MM.1S (cell line): ENCODE data around the gene DDX56.

Source experiments
- DNase-seq: peaks from one replicate; pipeline ENCODE4 v3.0.0-alpha.2; 2015
- H2AFZ ChIP-seq: fragments of 300-600 bp; sonication (generic); 2 replicates; pipeline ENCODE4 v1.6.0; 2016; ENCODE audit warnings: antibody characterized with exemption, low read length
- H3F3A ChIP-seq: fragments of 300-600 bp; sonication (generic); 2 replicates; pipeline ENCODE4 v1.6.1; 2016; ENCODE audit warnings: mild to moderate bottlenecking, antibody characterized with exemption, low read length, moderate library complexity, mixed read lengths; ENCODE audit not compliant: insufficient read depth
- H3K27ac ChIP-seq: fragments of 300-600 bp; sonication (generic); 2 replicates; pipeline ENCODE4 v1.5.1; 2016; ENCODE audit warnings: mild to moderate bottlenecking, low read length
- H3K27me3 ChIP-seq: fragments of 300-600 bp; sonication (generic); replicated peaks from 2 replicates; pipeline ENCODE4 v1.6.0; 2016; ENCODE audit warnings: low read length; ENCODE audit not compliant: insufficient read depth
- H3K36me3 ChIP-seq: fragments of 300-600 bp; sonication (generic); replicated peaks from 2 replicates; pipeline ENCODE4 v1.6.1; 2016; ENCODE audit warnings: mild to moderate bottlenecking, low read length, mixed read lengths; ENCODE audit not compliant: insufficient read depth
- H3K4me1 ChIP-seq: fragments of 300-600 bp; sonication (generic); 2 replicates; pipeline ENCODE4 v1.6.1; 2016; ENCODE audit warnings: low read length, mixed read lengths
- H3K4me2 ChIP-seq: fragments of 300-600 bp; sonication (generic); 2 replicates; pipeline ENCODE4 v1.6.0; 2016; ENCODE audit warnings: low read depth, low read length
- H3K4me3 ChIP-seq: fragments of 300-600 bp; sonication (generic); 2 replicates; pipeline ENCODE4 v1.5.1; 2016; ENCODE audit warnings: low read length, mixed read lengths
- H3K79me2 ChIP-seq: fragments of 300-600 bp; sonication (generic); 2 replicates; pipeline ENCODE4 v1.6.1; 2016; ENCODE audit warnings: mixed run types, low read length, mixed read lengths
- H3K9ac ChIP-seq: fragments of 300-600 bp; sonication (generic); 2 replicates; pipeline ENCODE4 v1.6.1; 2016; ENCODE audit warnings: low read length, mixed read lengths
- H3K9me2 ChIP-seq: fragments of 300-600 bp; sonication (generic); replicated peaks from 2 replicates; pipeline ENCODE4 v1.6.1; 2016; ENCODE audit warnings: mild to moderate bottlenecking, low read length, mixed read lengths; ENCODE audit not compliant: insufficient read depth
- H3K9me3 ChIP-seq: fragments of 300-600 bp; sonication (generic); replicated peaks from 2 replicates; pipeline ENCODE4 v1.6.1; 2016; ENCODE audit warnings: mild to moderate bottlenecking, low read length, mixed read lengths; ENCODE audit not compliant: insufficient read depth
- H4K20me1 ChIP-seq: fragments of 300-600 bp; sonication (generic); 2 replicates; pipeline ENCODE4 v1.6.1; 2016; ENCODE audit warnings: mild to moderate bottlenecking, low read length, moderate library complexity, mixed read lengths; ENCODE audit not compliant: insufficient read depth
- CTCF ChIP-seq: fragments of 300-600 bp; sonication (generic); IDR thresholded peaks from 2 replicates; pipeline ENCODE4 v1.5.1; 2016; ENCODE audit warnings: antibody characterized with exemption, low read length, mixed read lengths
- EZH2 ChIP-seq: fragments of 300-600 bp; sonication (generic); optimal IDR thresholded peaks from 2 replicates; pipeline ENCODE3; 2017; ENCODE audit warnings: low read depth, mild to moderate bottlenecking, antibody characterized with exemption, low read length, mixed read lengths
- EZH2phosphoT487 ChIP-seq: fragments of 300-600 bp; sonication (generic); IDR thresholded peaks from 2 replicates; pipeline ENCODE4 v1.6.1; 2018; ENCODE audit warnings: antibody characterized with exemption, low read length

The DDX56 gene

DNA sequence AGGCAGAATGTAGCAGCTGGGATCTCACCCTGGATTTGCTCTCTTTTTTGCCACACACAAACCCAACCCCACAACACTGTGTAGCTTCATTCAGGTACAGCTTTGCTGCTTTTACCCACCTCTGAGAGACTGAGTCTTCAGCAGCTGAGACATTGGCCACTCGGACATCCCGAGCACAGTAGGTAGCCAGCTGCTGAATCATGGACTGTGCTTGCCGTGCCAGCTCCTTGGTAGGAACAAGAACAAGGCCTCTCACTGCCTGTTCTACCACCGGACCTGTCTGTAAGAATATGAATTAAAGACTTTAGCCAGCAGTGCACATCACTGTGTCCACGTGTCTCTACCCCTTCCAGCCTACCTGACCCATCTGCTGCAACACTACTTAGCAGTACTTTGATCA is 937 bp downstream of the DDX56 start:
- Histone ChIP-seq H2AFZ (no peak overlapping the region), H3K4me2 (peak overlapping the region; percentile 59), H3K4me3 (peak overlapping the region; percentile 95), H3F3A (peaks cover 14% of the 10 kb centered on the region; the same call in 1 of the 2 replicates), H3K27ac (no peak overlapping the region), H3K9me3 (no peaks in the 10 kb centered on the region), H3K4me1 (peaks cover 8% of the 10 kb centered on the region), H3K9me2 (no peaks in the 10 kb centered on the region), H4K20me1 (no peaks in the 10 kb centered on the region), H3K79me2 (peaks cover 63% of the 10 kb centered on the region), H3K9ac (peak overlapping the region; percentile 93), H3K27me3 (no peaks in the 10 kb centered on the region), H3K36me3 (peaks cover 14% of the 10 kb centered on the region)
- TF ChIP-seq CTCF (no peak), EZH2 (no peak), EZH2phosphoT487 (no peak)
- DNase-seq: no peak

GRCh38 chr7:44569959-44570358 is 3.7 kb downstream of the DDX56 start:
- Histone ChIP-seq H4K20me1 (no peaks in the 10 kb centered on the region), H3K4me1 (peaks cover 6% of the 10 kb centered on the region), H3F3A (peaks cover 22% of the 10 kb centered on the region; the same call in 1 of the 2 replicates), H3K4me2 (no peak overlapping the region), H3K36me3 (peaks cover 16% of the 10 kb centered on the region), H3K79me2 (peaks cover 64% of the 10 kb centered on the region), H3K9me3 (no peaks in the 10 kb centered on the region), H3K4me3 (no peak overlapping the region), H3K9me2 (no peaks in the 10 kb centered on the region), H3K27ac (no peak overlapping the region), H3K27me3 (no peaks in the 10 kb centered on the region), H2AFZ (no peak overlapping the region), H3K9ac (no peak overlapping the region)
- TF ChIP-seq CTCF: no peak
- no peak for TF ChIP-seq EZH2phosphoT487
- TF ChIP-seq EZH2: no peak
- DNase-seq: no peak

DNA sequence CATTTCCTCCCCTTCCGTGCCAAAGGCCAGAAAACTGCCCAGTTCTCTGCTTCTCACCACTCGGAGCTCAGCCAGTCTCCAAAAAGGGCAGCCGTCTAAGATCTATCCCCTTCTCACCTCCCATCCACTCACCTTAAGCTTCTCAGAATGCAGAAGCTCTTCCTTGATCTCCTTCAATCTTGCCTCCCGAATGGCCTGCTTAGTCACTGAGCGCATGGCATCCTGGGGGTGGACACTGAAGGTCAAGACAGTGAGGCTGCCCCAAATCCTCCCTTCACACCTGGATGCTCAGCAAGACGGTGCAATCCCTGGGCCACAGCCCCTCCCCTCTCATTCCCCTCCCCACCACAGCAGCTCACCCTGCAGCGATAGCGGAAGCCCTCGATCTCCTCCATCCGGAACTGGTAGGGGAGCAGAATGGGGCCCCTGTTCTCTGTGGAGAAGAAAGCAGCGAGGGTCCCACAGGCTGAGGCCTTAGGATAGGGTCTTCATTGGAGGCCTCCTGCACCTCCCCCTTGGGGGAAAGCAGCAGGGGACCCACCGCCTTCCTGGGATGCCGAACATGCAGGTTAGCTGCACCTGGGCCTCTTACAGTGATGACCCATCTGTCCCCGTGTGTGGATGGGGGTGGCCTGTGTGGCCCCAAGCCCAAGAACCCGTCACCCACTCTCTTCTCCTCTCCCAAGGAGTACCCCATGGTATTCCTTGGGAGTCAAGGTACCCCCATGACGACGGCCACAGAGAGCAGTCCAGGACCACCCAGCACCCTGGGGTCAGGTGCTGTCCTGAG is 4.7 kb downstream of the DDX56 start:
- peaks cover 56% of the 10 kb centered on the region for H3K79me2 ChIP-seq
- H4K20me1 ChIP-seq: no peaks in the 10 kb centered on the region

More for the DNA sequence above, 4.7 kb downstream of the DDX56 start:
- Histone ChIP-seq H3K9me2 (no peaks in the 10 kb centered on the region), H3K4me1 (no peaks in the 10 kb centered on the region), H3K27ac (no peak overlapping the region), H3K4me3 (no peak overlapping the region), H3K36me3 (peaks cover 16% of the 10 kb centered on the region), H3K27me3 (no peaks in the 10 kb centered on the region), H3K4me2 (no peak overlapping the region), H3K9me3 (no peaks in the 10 kb centered on the region), H2AFZ (no peak overlapping the region), H3F3A (peaks cover 16% of the 10 kb centered on the region; the same call in 1 of the 2 replicates), H3K9ac (no peak overlapping the region)
- no peak for TF ChIP-seq EZH2phosphoT487
- TF ChIP-seq EZH2: no peak
- TF ChIP-seq CTCF: no peak
- DNase-seq: no peak
